ENCODE measurements around the gene TRIP10. TPM values are rescaled to one million over a fixed set of nuclear protein-coding genes. Genes with fewer than 3 reads are reported as not detected.

The TRIP10 gene
- 82.5 to 100 TPM (median 95.0 TPM) in 5 replicates for total RNA-seq (2022; extraction: Qiagen RNA extraction)

GRCh38 chr19:6739390-6739882 is at the start of gene TRIP10:
Gene TRIP10 (plus strand): TSS chr19:6739680. CDS start chr19:6739762, 82 bp downstream.

GRCh38 chr19:6720369-6721137 is 18.9 kb upstream of the TRIP10 start, which contains the start of gene C3:
Gene C3 (minus strand): TSS chr19:6720650. CDS start chr19:6720589, 61 bp downstream.

GRCh38 chr19:6737284-6737872 is 2.1 kb upstream of the TRIP10 start, which contains the start of gene GPR108:
Gene GPR108 (minus strand): TSS chr19:6737580. CDS start chr19:6737576, 4 bp downstream.

GRCh38 chr19:6767357-6768235 is 28.1 kb downstream of the TRIP10 start, which contains the start of gene SH2D3A:
Gene SH2D3A (minus strand): TSS chr19:6767435. CDS start chr19:6763748, 3,687 bp downstream.

GRCh38 chr19:6772028-6772865 is 32.8 kb downstream of the TRIP10 start, which contains the start of gene VAV1:
Gene VAV1 (plus strand): TSS chr19:6772708. CDS start chr19:6772808, 100 bp downstream.

Other genes with a start within 250 kb of the TRIP10 start
- gene TUBB4A, start 237.4 kb upstream of the TRIP10 start, total RNA-seq (2022; extraction: Qiagen RNA extraction), result 6.7 to 7.3 TPM (median 7.0 TPM) in 5 replicates
- 2.4 to 4.6 TPM (median 3.7 TPM) in 5 replicates for gene TNFSF9, start 208.7 kb upstream of the TRIP10 start, total RNA-seq (2022; extraction: Qiagen RNA extraction)
- gene CD70, start 148.5 kb upstream of the TRIP10 start, total RNA-seq (2022; extraction: Qiagen RNA extraction), result 12.1 to 25.6 TPM (median 19.9 TPM) in 5 replicates
- 0.04 to 0.17 TPM (median 0.07 TPM) in 5 replicates for gene TNFSF14, start 69.5 kb upstream of the TRIP10 start, total RNA-seq (2022; extraction: Qiagen RNA extraction)
- 39.7 to 51.9 TPM (median 46.5 TPM) in 5 replicates for gene C3, start 19.0 kb upstream of the TRIP10 start, total RNA-seq (2022; extraction: Qiagen RNA extraction)
- 31.8 to 42.8 TPM (median 41.4 TPM) in 5 replicates for gene GPR108, start 2.1 kb upstream of the TRIP10 start, total RNA-seq (2022; extraction: Qiagen RNA extraction)
- 15.2 to 19.9 TPM (median 19.1 TPM) in 5 replicates for gene SH2D3A, start 27.8 kb downstream of the TRIP10 start, total RNA-seq (2022; extraction: Qiagen RNA extraction)
- gene VAV1, start 33.0 kb downstream of the TRIP10 start, total RNA-seq (2022; extraction: Qiagen RNA extraction), result 6.2 to 8.2 TPM (median 6.7 TPM) in 5 replicates
- 4.3 to 5.6 TPM (median 4.7 TPM) in 5 replicates for gene ADGRE1, start 147.9 kb downstream of the TRIP10 start, total RNA-seq (2022; extraction: Qiagen RNA extraction)

All from A549 treated with AZD2906 at 1 μM for 4 hours (cell line).